ELR (cell line): ENCODE results near the gene APOL1.

Experiments used
- DNase-seq: peaks from one replicate; pipeline ENCODE4 v3.0.0-alpha.2; 2015; ENCODE audit warnings: low read depth

Gene APOL1

GRCh38 chr22:36291831-36292740, 39.2 kb downstream of the APOL1 start:
- DNase-seq: no peak

GRCh38 chr22:36292823-36293530, 40.0 kb downstream of the APOL1 start:
- DNase-seq: no peak

GRCh38 chr22:36293606-36294292, 40.8 kb downstream of the APOL1 start:
- no peak for DNase-seq

- DNase-seq: no peak
Measured at GRCh38 chr22:36294293-36294620, 41.3 kb downstream of the APOL1 start.

- no peak for DNase-seq
Measured at GRCh38 chr22:36294801-36295200, 41.9 kb downstream of the APOL1 start.

GRCh38 chr22:36295247-36295646, 42.3 kb downstream of the APOL1 start:
- DNase-seq: no peak

GRCh38 chr22:36296690-36297089, 43.8 kb downstream of the APOL1 start:
- DNase-seq: no peak

- no peak for DNase-seq
Measured at GRCh38 chr22:36297568-36297967, 44.6 kb downstream of the APOL1 start.

- DNase-seq: no peak
Measured at GRCh38 chr22:36298118-36298517, 45.2 kb downstream of the APOL1 start.

GRCh38 chr22:36298601-36299000, 45.7 kb downstream of the APOL1 start:
- DNase-seq: no peak

GRCh38 chr22:36299295-36299694, 46.4 kb downstream of the APOL1 start:
- no peak for DNase-seq

GRCh38 chr22:36299911-36300310, 47.0 kb downstream of the APOL1 start:
- no peak for DNase-seq

- no peak for DNase-seq
Measured at GRCh38 chr22:36300396-36301212, 47.7 kb downstream of the APOL1 start.

- DNase-seq: peak; percentile 70
Measured at GRCh38 chr22:36301384-36301828, 48.5 kb downstream of the APOL1 start.

GRCh38 chr22:36301851-36302250, 48.9 kb downstream of the APOL1 start:
- DNase-seq: peak; percentile 94

- DNase-seq: peak; percentile 66
Measured at GRCh38 chr22:36302439-36303114, 49.6 kb downstream of the APOL1 start.

GRCh38 chr22:36303115-36303467, 50.2 kb downstream of the APOL1 start:
- DNase-seq: no peak

GRCh38 chr22:36303874-36304273, 50.9 kb downstream of the APOL1 start:
- no peak for DNase-seq

- DNase-seq: peak; percentile 38
Measured at GRCh38 chr22:36304429-36304828, 51.5 kb downstream of the APOL1 start.

GRCh38 chr22:36305813-36306212, 52.9 kb downstream of the APOL1 start:
- no peak for DNase-seq

GRCh38 chr22:36306227-36306626, 53.3 kb downstream of the APOL1 start:
- no peak for DNase-seq
